ENCODE data around the gene SPATA17.

DNA sequence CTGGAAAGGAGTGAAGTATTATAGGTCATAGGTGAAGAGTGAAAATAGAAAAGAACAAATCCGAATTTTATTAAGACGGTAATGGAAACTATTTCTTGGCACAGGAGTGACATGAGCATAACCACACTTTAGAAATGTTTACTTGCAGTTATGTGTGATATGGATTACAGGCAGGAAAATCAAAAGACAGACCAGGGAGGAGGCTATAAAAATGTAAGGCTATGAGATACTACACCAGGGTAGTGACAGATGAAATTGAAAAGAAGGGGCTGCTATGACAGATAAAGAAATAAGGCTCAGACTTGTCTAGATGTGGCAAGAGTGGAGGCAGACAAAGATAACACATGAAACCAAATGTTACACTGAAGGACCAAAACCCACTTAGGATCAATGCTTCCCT lies 32.0 kb upstream of the SPATA17 start:
- TF ChIP-seq, protein P1, sequence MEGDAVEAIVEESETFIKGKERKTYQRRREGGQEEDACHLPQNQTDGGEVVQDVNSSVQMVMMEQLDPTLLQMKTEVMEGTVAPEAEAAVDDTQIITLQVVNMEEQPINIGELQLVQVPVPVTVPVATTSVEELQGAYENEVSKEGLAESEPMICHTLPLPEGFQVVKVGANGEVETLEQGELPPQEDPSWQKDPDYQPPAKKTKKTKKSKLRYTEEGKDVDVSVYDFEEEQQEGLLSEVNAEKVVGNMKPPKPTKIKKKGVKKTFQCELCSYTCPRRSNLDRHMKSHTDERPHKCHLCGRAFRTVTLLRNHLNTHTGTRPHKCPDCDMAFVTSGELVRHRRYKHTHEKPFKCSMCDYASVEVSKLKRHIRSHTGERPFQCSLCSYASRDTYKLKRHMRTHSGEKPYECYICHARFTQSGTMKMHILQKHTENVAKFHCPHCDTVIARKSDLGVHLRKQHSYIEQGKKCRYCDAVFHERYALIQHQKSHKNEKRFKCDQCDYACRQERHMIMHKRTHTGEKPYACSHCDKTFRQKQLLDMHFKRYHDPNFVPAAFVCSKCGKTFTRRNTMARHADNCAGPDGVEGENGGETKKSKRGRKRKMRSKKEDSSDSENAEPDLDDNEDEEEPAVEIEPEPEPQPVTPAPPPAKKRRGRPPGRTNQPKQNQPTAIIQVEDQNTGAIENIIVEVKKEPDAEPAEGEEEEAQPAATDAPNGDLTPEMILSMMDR (IDR thresholded peaks at IDR 0.05; ENCODE audit: extremely low read depth in 1 of 2, insufficient read depth in 1 of 2, low read depth in 1 of 2, low read length in 2 of 2) = no peak
- TF ChIP-seq, protein P2, sequence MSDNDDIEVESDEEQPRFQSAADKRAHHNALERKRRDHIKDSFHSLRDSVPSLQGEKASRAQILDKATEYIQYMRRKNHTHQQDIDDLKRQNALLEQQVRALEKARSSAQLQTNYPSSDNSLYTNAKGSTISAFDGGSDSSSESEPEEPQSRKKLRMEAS (IDR thresholded peaks at IDR 0.05; ENCODE audit: insufficient read depth, insufficient read length) = no peak
- TF ChIP-seq POLR2A (IDR thresholded peaks at IDR 0.05; ENCODE audit: low read depth, low read length) = no peak
- TF ChIP-seq EZH2 (IDR thresholded peaks at IDR 0.05; ENCODE audit: borderline replicate concordance, low read depth, low read length, severe bottlenecking) = no peak
- TF ChIP-seq JUN (IDR thresholded peaks at IDR 0.05; ENCODE audit: borderline replicate concordance, insufficient read depth, insufficient read length, low read depth) = no peak
- no peak for TF ChIP-seq POLR2AphosphoS5 (IDR thresholded peaks at IDR 0.05; ENCODE audit: insufficient read depth, low read depth, low read length)
- TF ChIP-seq MYC (IDR thresholded peaks at IDR 0.05; ENCODE audit: low read depth, low read length) = no peak
